GM23338 (cell line): ENCODE measurements around the gene CEPT1. TPM values are rescaled to one million over a fixed set of nuclear protein-coding genes. Genes with fewer than 3 reads are reported as not detected.

Experiments
- ATAC-seq: fragments of 200-7000 bp; cut with Tn5 transposase; 3 replicates; pipeline ENCODE4 v1.9.1; 2020
- DNase-seq: peaks from one replicate; pipeline ENCODE4 v3.0.0-alpha.2; 2015; ENCODE audit warnings: low spot score
- H2AFZ ChIP-seq: fragments of 200-600 bp; sonication (generic); 2 replicates; pipeline ENCODE4 v1.8.0; 2016; ENCODE audit warnings: antibody characterized with exemption, mild to moderate bottlenecking, moderate library complexity
- H3F3A ChIP-seq: fragments of 200-600 bp; sonication (generic); replicated peaks from 2 replicates; pipeline ENCODE4 v1.8.0; 2017; ENCODE audit warnings: antibody characterized with exemption, mixed run types, low read depth
- H3K27ac ChIP-seq: fragments of 200-600 bp; sonication (generic); 2 replicates; pipeline ENCODE4 v1.6.1; 2016; ENCODE audit warnings: low read depth
- H3K27me3 ChIP-seq: fragments of 200-600 bp; sonication (generic); 2 replicates; pipeline ENCODE4 v1.8.0; 2016; ENCODE audit warnings: mild to moderate bottlenecking, mixed run types, moderate library complexity; ENCODE audit not compliant: insufficient read depth
- H3K36me3 ChIP-seq: fragments of 200-600 bp; sonication (generic); 2 replicates; pipeline ENCODE4 v1.8.0; 2016; ENCODE audit warnings: mild to moderate bottlenecking; ENCODE audit not compliant: insufficient read depth
- H3K4me1 ChIP-seq: fragments of 200-600 bp; sonication (generic); 2 replicates; pipeline ENCODE4 v1.8.0; 2016; ENCODE audit warnings: mild to moderate bottlenecking, moderate library complexity; ENCODE audit not compliant: insufficient read depth
- H3K4me2 ChIP-seq: fragments of 200-600 bp; sonication (generic); 2 replicates; pipeline ENCODE4 v1.7.1; 2017; ENCODE audit warnings: mixed run types
- H3K4me3 ChIP-seq: fragments of 200-600 bp; sonication (generic); 2 replicates; pipeline ENCODE4 v1.6.1; 2016; ENCODE audit warnings: mixed run types
- H3K79me2 ChIP-seq: fragments of 200-600 bp; sonication (generic); replicated peaks from 2 replicates; pipeline ENCODE4 v1.8.0; 2017; ENCODE audit warnings: mild to moderate bottlenecking; ENCODE audit not compliant: insufficient read depth
- H3K9me2 ChIP-seq: fragments of 200-600 bp; sonication (generic); 2 replicates; pipeline ENCODE4 v1.8.0; 2017; ENCODE audit not compliant: insufficient read depth
- H4K20me1 ChIP-seq: fragments of 200-600 bp; sonication (generic); replicated peaks from 2 replicates; pipeline ENCODE4 v1.8.0; 2017; ENCODE audit warnings: mild to moderate bottlenecking; ENCODE audit not compliant: insufficient read depth
- H3K27ac Mint-ChIP-seq: 2 replicates; pipeline ENCODE4 v1.8.0; 2020; ENCODE audit warnings: inconsistent platforms, mild to moderate bottlenecking, moderate library complexity, mixed read lengths
- H3K27me3 Mint-ChIP-seq: 3 replicates; pipeline ENCODE4 v1.8.0; 2022; ENCODE audit warnings: low read depth, mild to moderate bottlenecking, moderate library complexity, mixed read lengths, inconsistent platforms; ENCODE audit not compliant: insufficient read depth, poor library complexity
- H3K36me3 Mint-ChIP-seq: 3 replicates; pipeline ENCODE4 v1.8.0; 2021; ENCODE audit warnings: low read depth, mild to moderate bottlenecking, inconsistent platforms, moderate library complexity, mixed read lengths
- H3K4me1 Mint-ChIP-seq: 3 replicates; pipeline ENCODE4 v1.8.0; 2020; ENCODE audit warnings: mild to moderate bottlenecking, inconsistent platforms, mixed read lengths
- H3K4me3 Mint-ChIP-seq: 3 replicates; pipeline ENCODE4 v1.8.0; 2021; ENCODE audit warnings: moderate library complexity, mild to moderate bottlenecking, inconsistent platforms, mixed read lengths
- H3K9me3 Mint-ChIP-seq: 3 replicates; pipeline ENCODE4 v1.8.0; 2020; ENCODE audit warnings: moderate library complexity, mild to moderate bottlenecking, inconsistent platforms, mixed read lengths
- CREB1 ChIP-seq: fragments of 250-450 bp; sonication (Bioruptor Pico); IDR thresholded peaks from 2 replicates; pipeline ENCODE4 v1.5.0; 2020; ENCODE audit warnings: low read depth, mild to moderate bottlenecking, moderate library complexity
- EZH2 ChIP-seq: fragments of 200-600 bp; sonication (generic); IDR thresholded peaks from one replicate; pipeline ENCODE4 v1.8.0; 2017; ENCODE audit warnings: antibody characterized with exemption, mild to moderate bottlenecking, low read depth; ENCODE audit not compliant: unreplicated experiment
- EZH2phosphoT487 ChIP-seq: fragments of 200-600 bp; sonication (generic); IDR thresholded peaks from one replicate; pipeline ENCODE4 v1.8.1; 2018; ENCODE audit warnings: antibody characterized with exemption; ENCODE audit not compliant: unreplicated experiment
- JUNB ChIP-seq: IDR thresholded peaks from one replicate; pipeline ENCODE4 v1.6.1; 2016; ENCODE audit warnings: antibody characterized with exemption; ENCODE audit not compliant: unreplicated experiment
- POLR2AphosphoS5 ChIP-seq: IDR thresholded peaks from 2 replicates; pipeline ENCODE4 v1.6.1; 2016; ENCODE audit warnings: antibody characterized with exemption, low read depth
- polyA plus RNA-seq: library from polyadenylated mRNA; unstranded; fragments of >200 nt; fragmentation: Nextera tagmentation; extraction: Ambion mirVana; gene quantifications from 2 replicates; pipeline ENCODE4 v1.2.1, GENCODE V29; 2016
- total RNA-seq: library from RNA; depleted of rRNA; stranded (reverse); fragments of >200 nt; shearing (Covaris generic); gene quantifications from 2 replicates; pipeline ENCODE4 v1.2.3, GENCODE V29; 2014
- TF ChIP-seq, protein P1 (sequence below), 2 experiments: fragments of 200-600 bp in 1 of 2; sonication (generic) in 1 of 2; conservative IDR thresholded peaks; 2 replicates each; pipeline versions ENCODE4 v1.5.1 to v1.6.1; 2016 to 2017; ENCODE audit warnings: antibody characterized with exemption in 2 of 2, low read depth in 2 of 2, mild to moderate bottlenecking in 2 of 2, moderate library complexity in 1 of 2
- TF ChIP-seq, protein P2 (sequence below): IDR thresholded peaks from one replicate; pipeline ENCODE4 v1.6.1; 2018; ENCODE audit warnings: antibody characterized with exemption; ENCODE audit not compliant: unreplicated experiment

The CEPT1 gene
- total and polyA plus RNA-seq, 2 experiments from 2014 or later = 17.3 to 39.5 TPM

DNA sequence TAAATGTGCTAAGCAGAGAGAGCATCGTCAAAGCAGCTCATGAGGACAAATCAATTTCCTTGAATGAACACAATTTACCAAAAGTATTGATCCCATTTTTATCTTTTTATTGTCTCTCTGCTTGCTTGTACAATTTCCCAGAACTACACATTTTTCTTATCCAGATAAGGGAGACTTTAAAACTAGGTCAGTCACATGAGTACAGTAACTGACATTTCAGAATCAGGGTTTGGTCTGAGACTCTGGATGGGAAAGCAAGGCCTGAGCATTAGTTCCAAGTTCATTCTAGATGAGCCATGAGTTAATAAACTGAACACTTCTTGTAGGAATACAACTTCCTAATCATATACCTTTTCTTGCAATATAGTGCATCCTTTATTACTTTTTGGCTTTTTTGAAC lies 71.9 kb downstream of the CEPT1 start (continued):
- TF ChIP-seq, protein P1, sequence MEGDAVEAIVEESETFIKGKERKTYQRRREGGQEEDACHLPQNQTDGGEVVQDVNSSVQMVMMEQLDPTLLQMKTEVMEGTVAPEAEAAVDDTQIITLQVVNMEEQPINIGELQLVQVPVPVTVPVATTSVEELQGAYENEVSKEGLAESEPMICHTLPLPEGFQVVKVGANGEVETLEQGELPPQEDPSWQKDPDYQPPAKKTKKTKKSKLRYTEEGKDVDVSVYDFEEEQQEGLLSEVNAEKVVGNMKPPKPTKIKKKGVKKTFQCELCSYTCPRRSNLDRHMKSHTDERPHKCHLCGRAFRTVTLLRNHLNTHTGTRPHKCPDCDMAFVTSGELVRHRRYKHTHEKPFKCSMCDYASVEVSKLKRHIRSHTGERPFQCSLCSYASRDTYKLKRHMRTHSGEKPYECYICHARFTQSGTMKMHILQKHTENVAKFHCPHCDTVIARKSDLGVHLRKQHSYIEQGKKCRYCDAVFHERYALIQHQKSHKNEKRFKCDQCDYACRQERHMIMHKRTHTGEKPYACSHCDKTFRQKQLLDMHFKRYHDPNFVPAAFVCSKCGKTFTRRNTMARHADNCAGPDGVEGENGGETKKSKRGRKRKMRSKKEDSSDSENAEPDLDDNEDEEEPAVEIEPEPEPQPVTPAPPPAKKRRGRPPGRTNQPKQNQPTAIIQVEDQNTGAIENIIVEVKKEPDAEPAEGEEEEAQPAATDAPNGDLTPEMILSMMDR (conservative IDR thresholded peaks at IDR 0.05; ENCODE audit: low read depth in 2 of 2) = no peak

DNA sequence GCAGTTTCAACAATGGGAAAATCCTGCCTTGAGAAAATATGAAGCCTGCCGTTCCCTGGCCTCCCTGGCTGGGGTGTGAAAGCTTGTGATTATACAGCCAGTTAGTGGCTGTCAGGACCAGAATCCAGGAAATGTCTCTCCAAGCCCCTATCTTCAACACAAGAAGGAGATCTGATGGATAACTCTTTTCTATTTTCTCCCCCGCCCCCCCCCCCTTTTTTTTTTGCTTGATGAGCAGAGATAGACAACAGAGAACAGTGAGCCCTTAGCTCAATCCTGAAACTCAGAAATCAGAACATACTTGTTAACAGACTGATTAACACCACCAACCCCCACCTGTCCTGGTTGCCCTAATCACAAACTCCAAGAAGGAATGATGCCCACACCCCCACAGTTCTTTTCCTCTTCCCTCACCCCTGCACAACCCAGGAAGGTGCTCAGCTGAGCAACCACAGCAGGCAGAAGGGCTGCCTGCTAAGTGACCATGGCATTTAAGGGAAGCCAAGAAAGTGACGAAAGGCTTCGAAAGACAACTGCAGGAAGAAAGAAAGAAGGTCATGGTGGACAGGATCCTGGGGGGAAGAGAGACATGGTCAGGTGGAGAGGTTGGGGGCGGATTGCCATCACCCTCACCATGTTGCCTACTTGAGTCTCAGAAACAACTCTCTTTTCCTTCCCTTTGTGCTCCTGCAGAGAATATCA lies 72.8 kb downstream of the CEPT1 start:
- no peak overlapping the region for H2AFZ ChIP-seq
- H3K4me1 Mint-ChIP-seq = peaks cover 24% of the 10 kb centered on the region
- no peaks in the 10 kb centered on the region for H4K20me1 ChIP-seq
- no peak overlapping the region for H3K4me2 ChIP-seq
- H3K9me3 Mint-ChIP-seq = no peaks in the 10 kb centered on the region
- TF ChIP-seq EZH2 (no peak), POLR2AphosphoS5 (no peak), CREB1 (CRISPR knock-in tag) (no peak), EZH2phosphoT487 (no peak), JUNB (no peak)
- TF ChIP-seq, protein P1 (conservative IDR thresholded peaks at IDR 0.05; ENCODE audit: low read depth in 2 of 2) = no peak
- TF ChIP-seq, protein P2, sequence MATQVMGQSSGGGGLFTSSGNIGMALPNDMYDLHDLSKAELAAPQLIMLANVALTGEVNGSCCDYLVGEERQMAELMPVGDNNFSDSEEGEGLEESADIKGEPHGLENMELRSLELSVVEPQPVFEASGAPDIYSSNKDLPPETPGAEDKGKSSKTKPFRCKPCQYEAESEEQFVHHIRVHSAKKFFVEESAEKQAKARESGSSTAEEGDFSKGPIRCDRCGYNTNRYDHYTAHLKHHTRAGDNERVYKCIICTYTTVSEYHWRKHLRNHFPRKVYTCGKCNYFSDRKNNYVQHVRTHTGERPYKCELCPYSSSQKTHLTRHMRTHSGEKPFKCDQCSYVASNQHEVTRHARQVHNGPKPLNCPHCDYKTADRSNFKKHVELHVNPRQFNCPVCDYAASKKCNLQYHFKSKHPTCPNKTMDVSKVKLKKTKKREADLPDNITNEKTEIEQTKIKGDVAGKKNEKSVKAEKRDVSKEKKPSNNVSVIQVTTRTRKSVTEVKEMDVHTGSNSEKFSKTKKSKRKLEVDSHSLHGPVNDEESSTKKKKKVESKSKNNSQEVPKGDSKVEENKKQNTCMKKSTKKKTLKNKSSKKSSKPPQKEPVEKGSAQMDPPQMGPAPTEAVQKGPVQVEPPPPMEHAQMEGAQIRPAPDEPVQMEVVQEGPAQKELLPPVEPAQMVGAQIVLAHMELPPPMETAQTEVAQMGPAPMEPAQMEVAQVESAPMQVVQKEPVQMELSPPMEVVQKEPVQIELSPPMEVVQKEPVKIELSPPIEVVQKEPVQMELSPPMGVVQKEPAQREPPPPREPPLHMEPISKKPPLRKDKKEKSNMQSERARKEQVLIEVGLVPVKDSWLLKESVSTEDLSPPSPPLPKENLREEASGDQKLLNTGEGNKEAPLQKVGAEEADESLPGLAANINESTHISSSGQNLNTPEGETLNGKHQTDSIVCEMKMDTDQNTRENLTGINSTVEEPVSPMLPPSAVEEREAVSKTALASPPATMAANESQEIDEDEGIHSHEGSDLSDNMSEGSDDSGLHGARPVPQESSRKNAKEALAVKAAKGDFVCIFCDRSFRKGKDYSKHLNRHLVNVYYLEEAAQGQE = no peak
- H3K9me2 ChIP-seq = peaks cover 38% of the 10 kb centered on the region
- DNase-seq (no peak), ATAC-seq (no peak)
- H3K4me1 ChIP-seq = peaks cover 18% of the 10 kb centered on the region
- no peak overlapping the region for H3K4me3 Mint-ChIP-seq
- H3K4me3 ChIP-seq = no peak overlapping the region
- H3K36me3 Mint-ChIP-seq = no peaks in the 10 kb centered on the region
- no peak overlapping the region for H3K27ac Mint-ChIP-seq
- peaks cover 3% of the 10 kb centered on the region for H3K27me3 Mint-ChIP-seq
- no peaks in the 10 kb centered on the region for H3K36me3 ChIP-seq
- H3F3A ChIP-seq = no peaks in the 10 kb centered on the region
- no peak overlapping the region for H3K27ac ChIP-seq
- H3K79me2 ChIP-seq = no peaks in the 10 kb centered on the region
- no peaks in the 10 kb centered on the region for H3K27me3 ChIP-seq
